Measurements from ENCODE around the gene NFATC2IP.
"Not testable (repeated sequence)": the region's sequence is repeated elsewhere in the genome, so short reads cannot be mapped to it uniquely, and the experiment has no call there.

Gene NFATC2IP

GRCh38 chr16:28923652-28924398, 26.9 kb upstream of the NFATC2IP start:
- DNase-seq, result no peak
- peaks cover 26% of the 10 kb centered on the region for H3K4me1 Mint-ChIP-seq
- TF ChIP-seq CTCF (IDR thresholded peaks at IDR 0.05), result no peak
- H3K9me3 Mint-ChIP-seq, result no peaks in the 10 kb centered on the region
- H3K36me3 Mint-ChIP-seq (ENCODE audit: low read depth), result peaks cover 15% of the 10 kb centered on the region
- H3K27ac Mint-ChIP-seq, result no peak overlapping the region
- no peaks in the 10 kb centered on the region for H3K27me3 Mint-ChIP-seq (ENCODE audit: low read depth, poor library complexity)
- peak overlapping the region; percentile 91 for H3K4me3 Mint-ChIP-seq

- H3K4me3 Mint-ChIP-seq, result peak overlapping the region; percentile 91
- H3K27ac Mint-ChIP-seq, result no peak overlapping the region
- no peak for TF ChIP-seq CTCF (IDR thresholded peaks at IDR 0.05)
- H3K9me3 Mint-ChIP-seq, result no peaks in the 10 kb centered on the region
- H3K4me1 Mint-ChIP-seq, result peaks cover 26% of the 10 kb centered on the region
- DNase-seq, result no peak
- peaks cover 12% of the 10 kb centered on the region for H3K36me3 Mint-ChIP-seq (ENCODE audit: low read depth)
- H3K27me3 Mint-ChIP-seq (ENCODE audit: low read depth, poor library complexity), result no peaks in the 10 kb centered on the region
Measured at GRCh38 chr16:28924399-28924761, 26.4 kb upstream of the NFATC2IP start.

- Mint-ChIP-seq H3K9me3 (no peaks in the 10 kb centered on the region), H3K36me3 (ENCODE audit: low read depth) (peaks cover 7% of the 10 kb centered on the region), H3K4me3 (peak within 1 kb of the TSS; percentile 91), H3K27me3 (ENCODE audit: low read depth, poor library complexity) (no peaks in the 10 kb centered on the region), H3K27ac (peak within 1 kb of the TSS; percentile 97), H3K4me1 (peaks cover 26% of the 10 kb centered on the region)
- no peak for TF ChIP-seq CTCF (IDR thresholded peaks at IDR 0.05)
- peak; percentile 100 for DNase-seq
Measured at GRCh38 chr16:28924762-28925385, 25.9 kb upstream of the NFATC2IP start, which contains the start of gene RABEP2. RABEP2 (minus strand) TSS chr16:28925238; CDS start chr16:28925163, 75 bp downstream.

GRCh38 chr16:28925386-28926228, 25.1 kb upstream of the NFATC2IP start:
- DNase-seq, result peak; percentile 80

GRCh38 chr16:28926284-28926683, 24.5 kb upstream of the NFATC2IP start:
- H3K9me3 Mint-ChIP-seq; H3K36me3 Mint-ChIP-seq (ENCODE audit: low read depth): not testable (repeated sequence)

More at GRCh38 chr16:28925386-28926228, 25.1 kb upstream of the NFATC2IP start:
- Mint-ChIP-seq H3K9me3 (no peaks in the 10 kb centered on the region), H3K27ac (peak overlapping the region; percentile 97), H3K4me3 (peak overlapping the region; percentile 91), H3K4me1 (peaks cover 31% of the 10 kb centered on the region), H3K27me3 (ENCODE audit: low read depth, poor library complexity) (no peaks in the 10 kb centered on the region), H3K36me3 (ENCODE audit: low read depth) (peaks cover 7% of the 10 kb centered on the region)
- TF ChIP-seq CTCF (IDR thresholded peaks at IDR 0.05), result no peak

GRCh38 chr16:28927815-28928214, 22.9 kb upstream of the NFATC2IP start:
- no peak overlapping the region for H3K27ac Mint-ChIP-seq
- no peak for DNase-seq
- TF ChIP-seq CTCF (IDR thresholded peaks at IDR 0.05), result no peak
- H3K36me3 Mint-ChIP-seq (ENCODE audit: low read depth), result no peaks in the 10 kb centered on the region
- no peaks in the 10 kb centered on the region for H3K27me3 Mint-ChIP-seq (ENCODE audit: low read depth, poor library complexity)
- H3K4me1 Mint-ChIP-seq, result peaks cover 47% of the 10 kb centered on the region
- no peak overlapping the region for H3K4me3 Mint-ChIP-seq
- H3K9me3 Mint-ChIP-seq, result no peaks in the 10 kb centered on the region

More at GRCh38 chr16:28926284-28926683, 24.5 kb upstream of the NFATC2IP start:
- H3K4me3 Mint-ChIP-seq, result peak overlapping the region; percentile 91
- peaks cover 37% of the 10 kb centered on the region for H3K4me1 Mint-ChIP-seq
- H3K27me3 Mint-ChIP-seq (ENCODE audit: low read depth, poor library complexity); DNase-seq: not testable (repeated sequence)
- peak overlapping the region; percentile 97 for H3K27ac Mint-ChIP-seq

Measured in nephron progenitor cell (in vitro differentiated cells).